ENCODE data around the gene VPS13C. TPM values are rescaled to one million over a fixed set of nuclear protein-coding genes. Genes with fewer than 3 reads are reported as not detected.

The VPS13C gene
- polyA plus RNA-seq, 3 donors, result 12.0 to 32.2 (median 18.4) TPM

DNA sequence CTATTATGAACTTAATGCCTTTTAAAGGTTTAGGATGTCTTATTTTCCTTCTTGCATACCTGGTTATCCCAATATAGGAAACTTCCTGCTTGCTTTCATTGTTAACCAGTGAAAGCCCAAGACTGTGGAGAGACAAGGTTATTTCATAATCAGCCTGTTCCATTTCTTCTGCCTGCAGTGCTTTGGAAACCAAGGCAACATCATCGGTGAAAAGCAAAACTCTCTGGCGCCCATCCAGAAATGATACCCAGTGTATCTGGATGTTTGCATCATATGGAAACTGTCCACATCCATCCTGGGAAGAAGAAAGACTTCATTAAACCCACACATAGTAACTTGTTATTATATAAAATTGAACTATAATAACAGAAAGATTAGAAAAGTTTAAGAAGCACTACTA lies 170.1 kb downstream of the VPS13C start:
- no peaks in the 10 kb centered on the region for H3K27me3 ChIP-seq (ENCODE audit: control insufficient read depth in 2 of 2, insufficient read depth in 2 of 2, low read length in 2 of 2)
- H3K4me1 ChIP-seq (ENCODE audit: control insufficient read depth in 1 of 2, insufficient read depth in 2 of 2, low read length in 2 of 2), result no peaks in the 10 kb centered on the region
- no peaks in the 10 kb centered on the region for H3K4me1 Mint-ChIP-seq
- H3K27ac ChIP-seq (ENCODE audit: low read depth in 1 of 2, low read length in 2 of 2), result no peak overlapping the region
- H3K9me3 ChIP-seq (replicated peaks in 1 of 2; ENCODE audit: control insufficient read depth in 1 of 2, insufficient read depth in 1 of 2, low read length in 2 of 2), result peaks cover 8 to 24% of the 10 kb centered on the region in 2 donors
- H3K79me2 ChIP-seq (ENCODE audit: insufficient read depth, low read length), result no peaks in the 10 kb centered on the region
- no peak overlapping the region for H2AFZ ChIP-seq (ENCODE audit: insufficient read depth, low read depth, low read length, poor library complexity, severe bottlenecking)
- H3K4me3 ChIP-seq (replicated peaks in 1 of 3; ENCODE audit: low read depth in 2 of 3, low read length in 3 of 3), result no peak overlapping the region
- peaks cover 22% of the 10 kb centered on the region for H4K20me1 ChIP-seq (ENCODE audit: insufficient read depth, low read length)
- peaks cover 75 to 95% of the 10 kb centered on the region in 2 donors for H3K36me3 ChIP-seq (replicated peaks in 1 of 2; ENCODE audit: control insufficient read depth in 1 of 2, insufficient read depth in 2 of 2, low read length in 2 of 2)
- WGBS (ENCODE audit: insufficient coverage), result 40% methylated on average over 1 of the region's 2 CpGs
- no peak overlapping the region for H3K4me2 ChIP-seq (replicated peaks; ENCODE audit: extremely low read depth, low read length, poor library complexity, severe bottlenecking)
- TF ChIP-seq, protein P1, sequence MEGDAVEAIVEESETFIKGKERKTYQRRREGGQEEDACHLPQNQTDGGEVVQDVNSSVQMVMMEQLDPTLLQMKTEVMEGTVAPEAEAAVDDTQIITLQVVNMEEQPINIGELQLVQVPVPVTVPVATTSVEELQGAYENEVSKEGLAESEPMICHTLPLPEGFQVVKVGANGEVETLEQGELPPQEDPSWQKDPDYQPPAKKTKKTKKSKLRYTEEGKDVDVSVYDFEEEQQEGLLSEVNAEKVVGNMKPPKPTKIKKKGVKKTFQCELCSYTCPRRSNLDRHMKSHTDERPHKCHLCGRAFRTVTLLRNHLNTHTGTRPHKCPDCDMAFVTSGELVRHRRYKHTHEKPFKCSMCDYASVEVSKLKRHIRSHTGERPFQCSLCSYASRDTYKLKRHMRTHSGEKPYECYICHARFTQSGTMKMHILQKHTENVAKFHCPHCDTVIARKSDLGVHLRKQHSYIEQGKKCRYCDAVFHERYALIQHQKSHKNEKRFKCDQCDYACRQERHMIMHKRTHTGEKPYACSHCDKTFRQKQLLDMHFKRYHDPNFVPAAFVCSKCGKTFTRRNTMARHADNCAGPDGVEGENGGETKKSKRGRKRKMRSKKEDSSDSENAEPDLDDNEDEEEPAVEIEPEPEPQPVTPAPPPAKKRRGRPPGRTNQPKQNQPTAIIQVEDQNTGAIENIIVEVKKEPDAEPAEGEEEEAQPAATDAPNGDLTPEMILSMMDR (IDR thresholded peaks at IDR 0.05), result no peak
- H3K36me3 Mint-ChIP-seq, result peaks cover 84 to 91% of the 10 kb centered on the region in 2 donors
- intact Hi-C loops (cut with micrococcal nuclease), result no loop called here
- H3K9me3 Mint-ChIP-seq, result peaks cover 18 to 27% (median 23%) of the 10 kb centered on the region in 7 donors
- no peak overlapping the region for H3K4me3 Mint-ChIP-seq
- no peak overlapping the region for H3K9ac ChIP-seq (ENCODE audit: insufficient read depth, low read length, poor library complexity, severe bottlenecking)
- no peak overlapping the region for H3K27ac Mint-ChIP-seq
- DNase-seq, result no peak
- H3K27me3 Mint-ChIP-seq (ENCODE audit: low read depth in 3 of 3), result no peaks in the 10 kb centered on the region

DNA sequence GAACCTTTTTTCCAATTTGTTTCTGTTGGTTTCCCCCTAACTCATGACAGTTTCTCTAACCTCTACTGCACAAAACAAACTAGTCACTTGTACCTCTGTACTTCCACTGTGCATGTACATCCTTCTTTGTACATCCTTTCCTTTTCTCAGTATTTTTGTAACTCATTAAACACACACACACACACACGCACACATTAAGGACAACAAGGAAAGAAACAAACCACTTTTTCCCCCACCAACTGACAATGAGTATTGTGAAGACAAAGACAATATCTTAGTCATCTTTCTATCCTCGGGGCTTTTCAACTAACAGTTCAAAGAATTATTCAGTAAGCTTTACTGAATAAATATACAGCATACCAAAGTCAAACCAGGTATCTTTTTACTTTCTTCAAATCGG lies 170.5 kb downstream of the VPS13C start:
- intact Hi-C loops (cut with micrococcal nuclease), result no loop called here
- H3K4me3 Mint-ChIP-seq, result no peak overlapping the region
- peak overlapping the region in 3 of 7 donors; percentile 2 to 48 (median 7) for H3K27ac Mint-ChIP-seq

More for the DNA sequence above, 170.5 kb downstream of the VPS13C start:
- peaks cover 22% of the 10 kb centered on the region for H4K20me1 ChIP-seq (ENCODE audit: insufficient read depth, low read length)
- H3K36me3 ChIP-seq (replicated peaks in 1 of 2; ENCODE audit: control insufficient read depth in 1 of 2, insufficient read depth in 2 of 2, low read length in 2 of 2), result peaks cover 76 to 94% of the 10 kb centered on the region in 2 donors
- H3K4me1 ChIP-seq (ENCODE audit: control insufficient read depth in 1 of 2, insufficient read depth in 2 of 2, low read length in 2 of 2), result no peaks in the 10 kb centered on the region
- H3K27me3 ChIP-seq (ENCODE audit: control insufficient read depth in 2 of 2, insufficient read depth in 2 of 2, low read length in 2 of 2), result no peaks in the 10 kb centered on the region
- peaks cover 16 to 24% (median 21%) of the 10 kb centered on the region in 7 donors for H3K9me3 Mint-ChIP-seq
- H3K27ac ChIP-seq (ENCODE audit: low read depth in 1 of 2, low read length in 2 of 2), result no peak overlapping the region
- no peaks in the 10 kb centered on the region for H3K4me1 Mint-ChIP-seq
- H3K27me3 Mint-ChIP-seq (ENCODE audit: low read depth in 3 of 3), result no peaks in the 10 kb centered on the region
- no peak for DNase-seq
- H3K9me3 ChIP-seq (replicated peaks in 1 of 2; ENCODE audit: control insufficient read depth in 1 of 2, insufficient read depth in 1 of 2, low read length in 2 of 2), result peaks cover 8 to 23% of the 10 kb centered on the region in 2 donors
- H3K4me2 ChIP-seq (replicated peaks; ENCODE audit: extremely low read depth, low read length, poor library complexity, severe bottlenecking), result no peak overlapping the region
- TF ChIP-seq, protein P1 (IDR thresholded peaks at IDR 0.05), result no peak
- no peak overlapping the region for H3K4me3 ChIP-seq (replicated peaks in 1 of 3; ENCODE audit: low read depth in 2 of 3, low read length in 3 of 3)
- H3K9ac ChIP-seq (ENCODE audit: insufficient read depth, low read length, poor library complexity, severe bottlenecking), result no peak overlapping the region
- no peaks in the 10 kb centered on the region for H3K79me2 ChIP-seq (ENCODE audit: insufficient read depth, low read length)
- H2AFZ ChIP-seq (ENCODE audit: insufficient read depth, low read depth, low read length, poor library complexity, severe bottlenecking), result no peak overlapping the region
- WGBS (ENCODE audit: insufficient coverage), result no CpG with 5 or more reads among the region's 3 CpGs
- peaks cover 80 to 87% of the 10 kb centered on the region in 2 donors for H3K36me3 Mint-ChIP-seq

Data from CD14-positive monocyte (primary cell).